ENCODE measurements around the gene NKD1. TPM values are rescaled to one million over a fixed set of nuclear protein-coding genes. Genes with fewer than 3 reads are reported as not detected.
A peak's percentile ranks its signal among the peaks of the same experiment; 100 is the strongest.

Gene NKD1
- total and polyA plus RNA-seq, 4 donors, result 2.3 to 14.1 (median 8.0) TPM

GRCh38 chr16:50696126-50696525 lies 147.9 kb downstream of the NKD1 start:
- peaks cover 0 to 26% (median 0%) of the 10 kb centered on the region in 5 donors for H3K4me1 ChIP-seq (ENCODE audit: control insufficient read depth in 5 of 5, insufficient read depth in 5 of 5, low read length in 5 of 5)
- H3K4me3 ChIP-seq, result no peak overlapping the region
- H3K27me3 ChIP-seq (ENCODE audit: control insufficient read depth in 3 of 3, insufficient read depth in 3 of 3, low read length in 2 of 3), result no peaks in the 10 kb centered on the region
- WGBS, 2 donors, result 25 to 50% methylated on average over 5 of the region's 5 CpGs
- peak overlapping the region; percentile 7 to 17 for H3K27ac ChIP-seq (ENCODE audit: low read depth in 1 of 2, low read length in 1 of 2)
- no peaks in the 10 kb centered on the region for H3K9me3 ChIP-seq (ENCODE audit: control insufficient read depth in 4 of 4, insufficient read depth in 3 of 4, low read length in 3 of 4)
- no peak for DNase-seq
- H3K9ac ChIP-seq (ENCODE audit: insufficient read depth in 1 of 2, low read length in 2 of 2), result no peak overlapping the region
- no peaks in the 10 kb centered on the region for H3K36me3 ChIP-seq (ENCODE audit: control insufficient read depth in 4 of 4, insufficient read depth in 4 of 4, low read length in 4 of 4)
- TF ChIP-seq CTCF (IDR thresholded peaks at IDR 0.05; ENCODE audit: control extremely low read depth, extremely low read depth), result no peak
- no peak for ATAC-seq (ENCODE audit: insufficient read depth, low FRiP score)

- peak overlapping the region; percentile 24 to 82 for H3K27ac ChIP-seq (ENCODE audit: low read depth in 1 of 2, low read length in 1 of 2)
- H3K4me1 ChIP-seq (ENCODE audit: control insufficient read depth in 5 of 5, insufficient read depth in 5 of 5, low read length in 5 of 5), result peaks cover 0 to 26% (median 0%) of the 10 kb centered on the region in 5 donors
- H3K4me3 ChIP-seq, result no peak overlapping the region
- 55 to 62% methylated on average over 15 of the region's 15 CpGs for WGBS, 2 donors
- H3K9me3 ChIP-seq (ENCODE audit: control insufficient read depth in 4 of 4, insufficient read depth in 3 of 4, low read length in 3 of 4), result no peaks in the 10 kb centered on the region
- H3K27me3 ChIP-seq (ENCODE audit: control insufficient read depth in 3 of 3, insufficient read depth in 3 of 3, low read length in 2 of 3), result no peaks in the 10 kb centered on the region
- no peaks in the 10 kb centered on the region for H3K36me3 ChIP-seq (ENCODE audit: control insufficient read depth in 4 of 4, insufficient read depth in 4 of 4, low read length in 4 of 4)
- no peak for TF ChIP-seq CTCF (IDR thresholded peaks at IDR 0.05; ENCODE audit: control extremely low read depth, extremely low read depth)
- DNase-seq (peak in 2 of 3 donors; percentile 41 to 62), ATAC-seq (ENCODE audit: insufficient read depth, low FRiP score) (peak; percentile 21)
- H3K9ac ChIP-seq (ENCODE audit: insufficient read depth in 1 of 2, low read length in 2 of 2), result no peak overlapping the region
Observed at GRCh38 chr16:50696575-50697420, 148.6 kb downstream of the NKD1 start.

- no peaks in the 10 kb centered on the region for H3K27me3 ChIP-seq (ENCODE audit: control insufficient read depth in 3 of 3, insufficient read depth in 3 of 3, low read length in 2 of 3)
- DNase-seq (no peak), ATAC-seq (ENCODE audit: insufficient read depth, low FRiP score) (no peak)
- H3K9ac ChIP-seq (ENCODE audit: insufficient read depth in 1 of 2, low read length in 2 of 2), result no peak overlapping the region
- H3K27ac ChIP-seq (ENCODE audit: low read depth in 1 of 2, low read length in 1 of 2), result peak overlapping the region; percentile 58 to 82
- 90 to 100% methylated on average over 5 of the region's 5 CpGs for WGBS, 2 donors
- peaks cover 0 to 25% (median 0%) of the 10 kb centered on the region in 5 donors for H3K4me1 ChIP-seq (ENCODE audit: control insufficient read depth in 5 of 5, insufficient read depth in 5 of 5, low read length in 5 of 5)
- no peak for TF ChIP-seq CTCF (IDR thresholded peaks at IDR 0.05; ENCODE audit: control extremely low read depth, extremely low read depth)
- H3K36me3 ChIP-seq (ENCODE audit: control insufficient read depth in 4 of 4, insufficient read depth in 4 of 4, low read length in 4 of 4), result no peaks in the 10 kb centered on the region
- H3K9me3 ChIP-seq (ENCODE audit: control insufficient read depth in 4 of 4, insufficient read depth in 3 of 4, low read length in 3 of 4), result no peaks in the 10 kb centered on the region
- no peak overlapping the region for H3K4me3 ChIP-seq
Observed at GRCh38 chr16:50697421-50697715, 149.2 kb downstream of the NKD1 start.

All from lung (tissue), 12 donors.